ENCODE data around the gene SLC35F2.
"Not testable (repeated sequence)": the region's sequence is repeated elsewhere in the genome, so short reads cannot be mapped to it uniquely, and the experiment has no call there.

The SLC35F2 gene

DNA sequence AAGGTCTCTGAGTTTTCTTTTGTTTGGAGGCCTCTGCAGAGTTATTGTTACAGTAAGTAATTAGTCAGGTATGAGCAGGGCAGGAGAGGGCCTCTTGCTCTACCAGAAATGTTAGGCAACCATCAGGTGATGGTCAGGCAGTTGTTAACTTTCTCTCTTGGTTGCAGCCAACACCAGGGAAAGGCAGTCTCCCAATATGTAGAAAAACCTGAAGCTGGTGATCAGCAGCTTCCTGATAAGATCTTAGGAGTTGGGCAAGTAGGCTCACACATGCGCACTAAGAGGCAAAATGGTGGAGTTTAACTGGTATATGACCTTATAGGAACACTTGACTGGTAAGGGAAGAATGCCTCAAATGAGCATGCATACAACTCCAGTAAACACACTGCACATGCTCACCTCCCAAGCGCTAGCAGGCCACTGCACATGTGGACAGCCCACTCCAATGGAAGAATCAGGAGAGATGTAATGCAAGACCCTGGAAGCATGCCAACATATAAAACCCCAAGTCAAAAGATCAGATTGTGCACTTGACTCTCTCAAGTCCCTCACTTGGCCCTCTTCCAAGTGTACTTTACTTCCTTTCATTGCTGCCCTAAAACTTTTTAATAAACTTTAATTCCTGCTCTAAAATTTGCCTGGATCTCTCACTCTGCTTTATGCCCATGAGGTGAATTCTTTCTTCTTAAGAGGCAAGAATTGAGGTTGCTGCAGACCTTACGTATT lies 23.7 kb upstream of the SLC35F2 start:
- no peak overlapping the region for H3K27ac ChIP-seq (ENCODE audit: low read length)
- no peak for DNase-seq
- TF ChIP-seq EZH2phosphoT487 (IDR thresholded peaks at IDR 0.05; ENCODE audit: low read length) (no peak), EZH2 (optimal IDR thresholded peaks at IDR 0.05; ENCODE audit: low read depth, low read length) (no peak)
- TF ChIP-seq, protein P1, sequence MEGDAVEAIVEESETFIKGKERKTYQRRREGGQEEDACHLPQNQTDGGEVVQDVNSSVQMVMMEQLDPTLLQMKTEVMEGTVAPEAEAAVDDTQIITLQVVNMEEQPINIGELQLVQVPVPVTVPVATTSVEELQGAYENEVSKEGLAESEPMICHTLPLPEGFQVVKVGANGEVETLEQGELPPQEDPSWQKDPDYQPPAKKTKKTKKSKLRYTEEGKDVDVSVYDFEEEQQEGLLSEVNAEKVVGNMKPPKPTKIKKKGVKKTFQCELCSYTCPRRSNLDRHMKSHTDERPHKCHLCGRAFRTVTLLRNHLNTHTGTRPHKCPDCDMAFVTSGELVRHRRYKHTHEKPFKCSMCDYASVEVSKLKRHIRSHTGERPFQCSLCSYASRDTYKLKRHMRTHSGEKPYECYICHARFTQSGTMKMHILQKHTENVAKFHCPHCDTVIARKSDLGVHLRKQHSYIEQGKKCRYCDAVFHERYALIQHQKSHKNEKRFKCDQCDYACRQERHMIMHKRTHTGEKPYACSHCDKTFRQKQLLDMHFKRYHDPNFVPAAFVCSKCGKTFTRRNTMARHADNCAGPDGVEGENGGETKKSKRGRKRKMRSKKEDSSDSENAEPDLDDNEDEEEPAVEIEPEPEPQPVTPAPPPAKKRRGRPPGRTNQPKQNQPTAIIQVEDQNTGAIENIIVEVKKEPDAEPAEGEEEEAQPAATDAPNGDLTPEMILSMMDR (IDR thresholded peaks at IDR 0.05; ENCODE audit: low read length) = no peak
- H2AFZ ChIP-seq (ENCODE audit: low read length) = no peak overlapping the region
- H3K4me2 ChIP-seq (ENCODE audit: low read depth, low read length) = no peak overlapping the region
- no peaks in the 10 kb centered on the region for H3K4me1 ChIP-seq (ENCODE audit: low read length)
- H3F3A ChIP-seq (ENCODE audit: insufficient read depth, low read length) = no peaks in the 10 kb centered on the region
- no peaks in the 10 kb centered on the region for H3K27me3 ChIP-seq (replicated peaks; ENCODE audit: insufficient read depth, low read length)
- no peaks in the 10 kb centered on the region for H4K20me1 ChIP-seq (ENCODE audit: insufficient read depth, low read length)
- no peaks in the 10 kb centered on the region for H3K36me3 ChIP-seq (replicated peaks; ENCODE audit: insufficient read depth, low read length)
- no peaks in the 10 kb centered on the region for H3K79me2 ChIP-seq (ENCODE audit: low read length)
- no peak overlapping the region for H3K9ac ChIP-seq (ENCODE audit: low read length)
- no peak overlapping the region for H3K4me3 ChIP-seq (ENCODE audit: low read length)
- H3K9me2 ChIP-seq (replicated peaks; ENCODE audit: insufficient read depth, low read length) = no peaks in the 10 kb centered on the region
- no peaks in the 10 kb centered on the region for H3K9me3 ChIP-seq (replicated peaks; ENCODE audit: insufficient read depth, low read length)

DNA sequence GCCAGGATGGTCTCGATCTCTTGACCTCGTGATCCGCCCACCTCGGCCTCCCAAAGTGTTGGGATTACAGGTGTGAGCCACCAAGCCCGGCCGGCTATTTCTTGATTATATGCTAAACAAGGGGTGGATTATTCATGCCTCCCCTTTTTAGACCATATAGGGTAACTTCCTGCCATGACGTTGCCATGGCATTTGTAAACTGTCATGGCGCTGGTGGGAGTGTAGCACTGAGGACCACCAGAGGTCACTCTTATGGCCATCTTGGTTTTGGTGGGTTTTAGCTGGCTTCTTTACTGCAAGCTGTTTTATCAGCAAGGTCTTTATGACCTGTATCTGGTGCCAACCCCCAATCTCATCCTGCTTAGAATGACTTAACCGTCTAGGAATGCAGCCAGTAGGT lies 22.9 kb upstream of the SLC35F2 start:
- not testable (repeated sequence) for H4K20me1 ChIP-seq (ENCODE audit: insufficient read depth, low read length); H3K9ac ChIP-seq (ENCODE audit: low read length); H3K36me3 ChIP-seq (replicated peaks; ENCODE audit: insufficient read depth, low read length); H3K27me3 ChIP-seq (replicated peaks; ENCODE audit: insufficient read depth, low read length); H3K4me3 ChIP-seq (ENCODE audit: low read length); H3K79me2 ChIP-seq (ENCODE audit: low read length); H2AFZ ChIP-seq (ENCODE audit: low read length); H3F3A ChIP-seq (ENCODE audit: insufficient read depth, low read length); H3K9me3 ChIP-seq (replicated peaks; ENCODE audit: insufficient read depth, low read length); H3K4me2 ChIP-seq (ENCODE audit: low read depth, low read length); H3K9me2 ChIP-seq (replicated peaks; ENCODE audit: insufficient read depth, low read length); DNase-seq; H3K4me1 ChIP-seq (ENCODE audit: low read length); H3K27ac ChIP-seq (ENCODE audit: low read length)

DNA sequence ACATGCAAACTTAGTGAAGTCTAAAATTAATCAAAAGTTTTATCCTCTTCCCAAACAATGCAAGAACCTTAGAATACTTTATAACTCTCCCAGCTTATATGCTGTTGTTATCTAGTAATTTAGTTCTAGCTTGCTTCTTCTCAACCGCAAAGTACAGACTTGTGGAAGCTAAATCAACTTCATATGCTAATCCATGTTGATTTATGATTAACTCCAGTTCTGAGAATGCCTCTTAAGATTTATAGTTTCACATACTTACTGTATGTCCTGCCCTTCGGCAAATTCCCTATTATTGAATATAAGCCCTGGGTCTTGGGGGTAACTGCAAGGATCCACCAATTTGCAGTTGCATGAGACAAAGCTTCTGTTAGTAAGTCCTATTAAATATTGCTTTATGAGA lies 17.6 kb upstream of the SLC35F2 start:
- no peak overlapping the region for H3K9ac ChIP-seq (ENCODE audit: low read length)
- H3F3A ChIP-seq (ENCODE audit: insufficient read depth, low read length) = no peaks in the 10 kb centered on the region
- H3K79me2 ChIP-seq (ENCODE audit: low read length) = no peaks in the 10 kb centered on the region
- H2AFZ ChIP-seq (ENCODE audit: low read length) = no peak overlapping the region
- DNase-seq = no peak
- H3K27ac ChIP-seq (ENCODE audit: low read length) = no peak overlapping the region
- H3K27me3 ChIP-seq (replicated peaks; ENCODE audit: insufficient read depth, low read length) = no peaks in the 10 kb centered on the region
- TF ChIP-seq EZH2phosphoT487 (IDR thresholded peaks at IDR 0.05; ENCODE audit: low read length) (no peak), EZH2 (optimal IDR thresholded peaks at IDR 0.05; ENCODE audit: low read depth, low read length) (no peak)
- TF ChIP-seq, protein P1 (IDR thresholded peaks at IDR 0.05; ENCODE audit: low read length) = no peak
- no peaks in the 10 kb centered on the region for H3K9me2 ChIP-seq (replicated peaks; ENCODE audit: insufficient read depth, low read length)
- H3K4me2 ChIP-seq (ENCODE audit: low read depth, low read length) = no peak overlapping the region
- no peaks in the 10 kb centered on the region for H4K20me1 ChIP-seq (ENCODE audit: insufficient read depth, low read length)
- H3K4me1 ChIP-seq (ENCODE audit: low read length) = no peaks in the 10 kb centered on the region
- H3K36me3 ChIP-seq (replicated peaks; ENCODE audit: insufficient read depth, low read length) = no peaks in the 10 kb centered on the region
- H3K9me3 ChIP-seq (replicated peaks; ENCODE audit: insufficient read depth, low read length) = no peaks in the 10 kb centered on the region
- no peak overlapping the region for H3K4me3 ChIP-seq (ENCODE audit: low read length)

DNA sequence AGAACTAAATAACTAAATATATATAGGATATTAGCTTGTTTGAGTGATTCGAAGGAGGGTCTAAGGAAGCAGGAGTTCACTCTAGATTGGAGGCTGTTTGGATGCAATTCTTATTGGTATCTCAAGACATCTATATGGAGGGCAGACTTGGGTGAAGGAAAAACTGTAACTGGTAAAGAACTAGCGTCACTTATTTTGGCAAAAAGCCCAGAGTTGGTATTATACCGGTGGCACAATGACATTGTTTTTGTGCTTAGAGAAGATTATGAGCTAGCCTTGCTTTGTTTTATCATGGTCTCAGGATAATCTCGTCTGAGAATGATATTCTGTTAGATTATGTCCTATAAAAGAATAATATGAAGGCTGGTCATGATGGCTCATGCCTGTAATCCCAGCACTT lies 6.0 kb upstream of the SLC35F2 start:
- DNase-seq = no peak
- Histone ChIP-seq H4K20me1 (ENCODE audit: insufficient read depth, low read length) (no peaks in the 10 kb centered on the region), H3K9me2 (replicated peaks; ENCODE audit: insufficient read depth, low read length) (no peaks in the 10 kb centered on the region), H3K27ac (ENCODE audit: low read length) (no peak overlapping the region), H2AFZ (ENCODE audit: low read length) (no peak overlapping the region), H3K79me2 (ENCODE audit: low read length) (no peaks in the 10 kb centered on the region), H3F3A (ENCODE audit: insufficient read depth, low read length) (peaks cover 9% of the 10 kb centered on the region), H3K4me1 (ENCODE audit: low read length) (peaks cover 4% of the 10 kb centered on the region; the same call in 1 of the 2 replicates), H3K4me3 (ENCODE audit: low read length) (no peak overlapping the region), H3K9me3 (replicated peaks; ENCODE audit: insufficient read depth, low read length) (no peaks in the 10 kb centered on the region), H3K36me3 (replicated peaks; ENCODE audit: insufficient read depth, low read length) (no peaks in the 10 kb centered on the region), H3K9ac (ENCODE audit: low read length) (no peak overlapping the region), H3K4me2 (ENCODE audit: low read depth, low read length) (no peak overlapping the region), H3K27me3 (replicated peaks; ENCODE audit: insufficient read depth, low read length) (no peaks in the 10 kb centered on the region)
- TF ChIP-seq EZH2 (optimal IDR thresholded peaks at IDR 0.05; ENCODE audit: low read depth, low read length) (no peak), EZH2phosphoT487 (IDR thresholded peaks at IDR 0.05; ENCODE audit: low read length) (no peak)
- TF ChIP-seq, protein P1 (IDR thresholded peaks at IDR 0.05; ENCODE audit: low read length) = no peak

All from MM.1S (cell line).